HG02642 (cell line): ENCODE measurements around the gene ARID3A.

Experiments
- ATAC-seq: cut with Tn5 transposase; IDR thresholded peaks from one replicate; pipeline ENCODE4 v1.9.1; 2021; ENCODE audit warnings: mild to moderate bottlenecking; ENCODE audit not compliant: unreplicated experiment, poor library complexity

The ARID3A gene

DNA sequence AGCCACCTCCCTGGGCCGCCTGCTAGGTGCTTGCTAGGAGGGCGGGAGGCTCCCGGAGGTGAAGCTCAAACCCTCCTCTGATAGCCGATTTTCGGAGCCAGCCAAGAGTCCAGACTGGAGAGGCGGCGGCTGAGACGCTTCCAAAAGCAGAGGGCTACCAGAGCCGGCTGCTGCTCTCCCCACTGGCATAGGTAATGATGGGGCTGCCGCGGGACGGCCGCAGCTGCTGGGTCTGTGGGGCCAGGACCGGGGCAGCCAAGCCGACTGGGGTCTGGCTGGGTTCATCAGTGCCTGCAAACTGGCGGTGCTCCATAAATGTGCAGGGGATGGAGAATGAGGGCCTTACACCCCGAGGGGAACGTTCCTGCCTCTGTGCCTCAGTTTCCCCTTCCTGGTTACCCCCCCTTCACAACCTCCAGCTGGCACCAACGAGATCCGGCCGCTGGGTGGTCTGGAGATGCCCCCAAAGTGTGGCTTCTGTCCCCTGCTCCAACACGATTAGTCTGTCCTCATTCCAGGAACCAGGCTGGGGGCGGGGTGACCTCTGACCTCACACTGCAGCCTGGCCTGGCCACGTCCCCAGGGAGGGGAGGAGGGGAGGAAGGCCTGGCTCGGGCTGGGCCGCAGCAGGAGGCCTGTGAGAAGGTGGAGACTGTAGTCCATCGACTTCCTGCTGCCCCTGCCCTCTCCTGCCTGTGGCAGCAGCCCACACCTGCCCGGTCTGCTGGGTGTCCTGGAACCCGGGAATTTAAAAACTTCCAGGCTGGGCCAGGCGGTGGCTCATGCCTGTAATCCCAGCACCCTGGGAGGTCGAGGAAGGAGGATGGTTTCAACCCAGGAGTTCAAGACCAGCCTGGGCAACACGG, 54.5 kb downstream of the ARID3A start:
- ATAC-seq = no peak

DNA sequence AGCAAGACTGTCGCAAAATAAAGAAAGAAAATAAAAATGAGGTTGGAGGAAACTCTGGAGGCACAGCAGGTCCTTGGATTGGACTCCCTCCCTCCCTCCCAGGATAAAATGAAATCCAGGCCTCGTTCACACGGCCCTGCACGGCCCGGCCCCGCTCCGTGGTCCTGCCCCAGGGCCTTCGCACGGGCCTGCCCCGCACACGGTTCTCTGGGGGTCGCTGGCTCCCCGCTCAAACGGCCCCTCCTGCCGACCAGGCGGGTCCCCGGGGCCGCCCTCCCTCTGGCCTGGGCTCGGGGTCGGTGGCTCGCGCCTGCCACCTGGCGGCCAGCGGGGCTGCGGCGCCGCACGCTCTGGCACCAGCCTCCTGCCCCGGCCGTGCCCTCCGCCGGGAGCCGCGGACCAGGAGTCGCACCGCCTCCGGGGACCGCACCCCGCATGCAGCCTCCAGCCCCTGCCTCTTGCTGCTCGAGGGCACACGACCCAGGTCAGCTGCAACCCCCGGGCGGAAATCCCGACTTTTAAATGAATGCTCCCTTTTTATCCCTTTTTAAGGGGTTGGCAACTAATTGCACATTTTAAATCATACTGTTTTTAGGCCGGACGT, 56.8 kb downstream of the ARID3A start:
- ATAC-seq = peak; percentile 61

DNA sequence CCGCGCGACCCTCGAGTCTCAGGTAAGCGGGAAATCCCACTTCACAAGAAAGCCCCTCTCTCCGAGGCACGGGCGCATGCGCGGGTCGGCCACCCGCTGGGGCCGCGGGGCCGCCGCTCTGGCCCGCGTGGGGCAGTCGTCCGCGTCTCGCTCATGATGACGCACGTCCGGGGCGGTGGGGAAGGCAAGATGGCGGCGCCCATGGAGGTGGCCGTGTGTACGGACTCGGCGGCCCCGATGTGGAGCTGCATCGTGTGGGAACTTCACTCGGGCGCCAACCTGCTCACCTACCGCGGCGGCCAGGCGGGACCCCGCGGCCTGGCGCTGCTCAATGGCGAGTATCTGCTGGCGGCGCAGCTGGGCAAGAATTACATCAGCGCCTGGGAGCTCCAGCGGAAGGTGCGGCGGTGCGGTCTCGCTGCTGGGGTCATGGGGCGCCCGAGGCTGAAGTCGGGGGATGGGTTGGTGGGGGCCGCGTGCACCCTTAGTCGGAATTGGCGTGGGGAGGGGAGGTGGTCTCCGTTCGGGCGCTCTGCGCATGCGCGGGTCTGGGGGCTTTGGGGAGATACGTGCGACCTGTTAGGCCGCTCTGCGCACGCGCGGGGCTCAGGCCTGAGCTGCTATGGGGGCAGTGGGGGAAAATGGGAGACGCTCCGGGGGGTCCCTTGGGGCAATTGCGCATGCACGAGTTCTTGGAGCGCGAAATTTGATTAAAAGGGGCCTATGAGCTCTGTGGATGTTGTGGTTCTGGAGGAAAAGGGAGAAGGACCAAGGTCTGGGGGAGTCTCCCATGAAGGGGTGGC, 58.5 kb downstream of the ARID3A start, which contains the start of gene WDR18:
Gene WDR18 (plus strand): TSS at position 181 of the 803 bp plus-strand sequence. CDS start 9 bp downstream, at position 190.
- peak; percentile 80 for ATAC-seq

DNA sequence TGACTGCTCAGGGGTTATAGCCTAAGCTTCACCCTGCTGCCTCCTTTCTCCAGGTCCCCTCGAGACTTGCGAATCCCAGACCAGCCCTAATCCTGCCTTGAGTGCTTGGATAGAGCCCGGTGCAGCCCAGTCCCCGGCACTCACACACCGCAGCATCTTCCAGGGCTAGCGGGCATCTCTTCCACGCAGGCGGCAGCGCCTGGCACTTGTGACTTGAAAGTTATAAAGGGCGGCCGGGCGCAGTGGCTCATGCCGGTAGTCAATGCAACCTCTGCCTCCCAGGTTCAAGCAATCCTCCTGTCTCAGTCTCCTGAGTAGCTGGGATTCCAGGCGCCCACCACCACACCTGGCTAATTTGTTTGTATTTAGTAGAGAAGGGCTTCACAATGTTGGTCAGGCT, 60.2 kb downstream of the ARID3A start:
- no peak for ATAC-seq

DNA sequence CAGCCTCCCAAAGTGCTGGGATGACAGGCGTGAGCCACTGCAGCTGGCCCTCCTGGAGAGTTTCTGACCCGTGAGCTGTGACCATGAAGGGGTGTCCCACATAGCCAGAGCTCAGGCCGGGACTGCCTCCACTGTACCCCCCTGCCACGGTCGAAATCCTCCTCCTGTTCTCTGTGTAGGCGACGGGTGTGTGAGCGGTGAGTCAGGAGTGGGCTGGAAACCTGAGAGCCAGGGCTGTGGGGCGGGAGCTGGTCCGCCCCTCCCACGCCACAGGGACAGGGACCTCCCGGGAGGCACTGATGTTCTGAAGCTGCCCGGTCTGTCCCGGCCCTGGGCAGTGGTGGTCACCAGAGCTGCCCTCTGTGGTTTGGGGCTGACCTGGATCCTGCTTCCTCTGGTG, 62.2 kb downstream of the ARID3A start:
- ATAC-seq = no peak

DNA sequence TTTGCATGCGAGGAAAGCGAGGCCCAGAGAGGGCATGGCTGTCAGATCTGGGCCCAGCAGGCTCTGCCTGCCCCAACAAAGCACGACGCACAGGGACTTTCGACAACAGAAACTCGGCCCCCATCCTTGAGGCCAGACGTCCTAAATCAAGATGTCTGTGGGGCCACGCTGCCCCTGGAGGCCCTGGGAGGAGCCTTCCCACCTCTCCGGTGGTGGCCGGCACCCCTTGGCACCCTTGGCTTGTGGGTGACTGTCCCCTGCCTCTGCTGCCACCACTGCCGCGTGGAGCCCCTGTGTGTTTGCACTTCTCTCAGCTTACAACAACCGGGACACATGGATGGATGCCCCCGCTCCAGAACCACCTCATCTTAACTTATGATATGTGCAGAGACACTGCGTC, 62.7 kb downstream of the ARID3A start:
- no peak for ATAC-seq

DNA sequence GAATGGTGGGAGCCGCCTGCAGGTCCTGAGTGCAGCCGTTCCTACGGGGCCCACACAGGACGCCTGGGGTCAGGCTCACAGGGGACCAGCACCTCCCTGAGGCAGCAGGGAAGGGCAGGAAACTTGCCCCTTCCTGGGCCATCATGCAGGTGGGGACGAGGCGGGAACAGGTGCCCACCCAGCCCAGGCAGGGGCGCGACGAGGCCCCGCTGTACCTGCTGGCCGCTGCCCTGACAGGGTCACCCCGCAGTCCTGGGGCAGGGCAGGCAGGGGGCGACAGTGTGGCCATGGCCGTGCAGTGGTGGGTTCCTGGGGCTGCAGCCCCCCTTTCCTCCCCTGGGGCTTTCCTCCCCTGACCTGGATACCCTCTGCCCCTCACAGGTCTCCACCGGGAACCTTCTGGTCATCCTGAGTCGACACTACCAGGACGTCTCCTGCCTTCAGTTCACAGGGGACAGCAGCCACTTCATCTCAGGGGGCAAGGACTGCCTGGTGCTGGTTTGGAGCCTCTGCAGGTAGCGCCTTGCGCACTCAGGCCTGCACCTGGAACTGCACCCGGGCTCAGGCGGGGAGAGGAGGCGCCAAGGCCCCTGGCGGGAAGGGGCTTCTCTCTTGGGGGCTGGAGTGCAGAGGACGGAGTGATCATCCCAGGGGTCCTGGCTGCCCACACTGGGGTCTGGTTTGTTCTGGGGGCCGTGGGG, 63.7 kb downstream of the ARID3A start:
- no peak for ATAC-seq

DNA sequence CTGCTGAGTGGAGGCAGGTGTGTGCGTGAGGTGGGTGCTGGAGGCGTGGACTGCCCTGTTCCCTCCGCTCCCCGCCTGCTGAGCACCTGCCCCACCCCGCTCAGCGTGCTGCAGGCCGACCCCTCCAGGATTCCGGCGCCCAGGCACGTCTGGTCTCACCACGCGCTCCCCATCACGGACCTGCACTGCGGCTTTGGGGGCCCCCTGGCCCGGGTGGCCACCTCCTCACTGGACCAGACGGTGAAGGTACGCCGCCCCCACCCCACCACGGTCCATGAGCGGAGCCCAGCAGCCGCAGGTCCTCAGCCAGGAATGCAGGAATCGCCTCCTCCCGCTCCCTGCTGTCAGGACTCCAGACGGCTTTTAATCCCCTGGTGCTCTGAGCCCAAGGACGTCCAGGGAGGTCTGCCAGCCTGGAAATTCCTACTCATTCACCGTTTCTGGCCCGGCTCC, 64.3 kb downstream of the ARID3A start:
- no peak for ATAC-seq

DNA sequence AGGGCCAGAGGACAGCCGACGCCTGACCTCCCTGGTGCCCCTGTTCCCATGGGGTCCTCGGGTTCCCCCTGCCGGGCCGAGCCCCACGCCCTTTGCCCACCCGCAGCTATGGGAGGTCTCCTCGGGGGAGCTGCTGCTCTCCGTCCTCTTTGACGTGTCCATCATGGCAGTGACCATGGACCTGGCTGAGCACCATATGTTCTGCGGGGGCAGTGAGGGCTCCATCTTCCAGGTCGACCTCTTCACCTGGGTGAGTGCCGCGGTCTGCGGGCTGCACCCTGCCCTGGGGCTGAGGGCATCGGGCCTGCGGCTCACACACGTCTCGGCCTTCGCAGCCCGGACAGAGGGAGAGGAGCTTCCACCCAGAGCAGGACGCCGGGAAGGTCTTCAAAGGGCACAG, 64.9 kb downstream of the ARID3A start:
- no peak for ATAC-seq

DNA sequence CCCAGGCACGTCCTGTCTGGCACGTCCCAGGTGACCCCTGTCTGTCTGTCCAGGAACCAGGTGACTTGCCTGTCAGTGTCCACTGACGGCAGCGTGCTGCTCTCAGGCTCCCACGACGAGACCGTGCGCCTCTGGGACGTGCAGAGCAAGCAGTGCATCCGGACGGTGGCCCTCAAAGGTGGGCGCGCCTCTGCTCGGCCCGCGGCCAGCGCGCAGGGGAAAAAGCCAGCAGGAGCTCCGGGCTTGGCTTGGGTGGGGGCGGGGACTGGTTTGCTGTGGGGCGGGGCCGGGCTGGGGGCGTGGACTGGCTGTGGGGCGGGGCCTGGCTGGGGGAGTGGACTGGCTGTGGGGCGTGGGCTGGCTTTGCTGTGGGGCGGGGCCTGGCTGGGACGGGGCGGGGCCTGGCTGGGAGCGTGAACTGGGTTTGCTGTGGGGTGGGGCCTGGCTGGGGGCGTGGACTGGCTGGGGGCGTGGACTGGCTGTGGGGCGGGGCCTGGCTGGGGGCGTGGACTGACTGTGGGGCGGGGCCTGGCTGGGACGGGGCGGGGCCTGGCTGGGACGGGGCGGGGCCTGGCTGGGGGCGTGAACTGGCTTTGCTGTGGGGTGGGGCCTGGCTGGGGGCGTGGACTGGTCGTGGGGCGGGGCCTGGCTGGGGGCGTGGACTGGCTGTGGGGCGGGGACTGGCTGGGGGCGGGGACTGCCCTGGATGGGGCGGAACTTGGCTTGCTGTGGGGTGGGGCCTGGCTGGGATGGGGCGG, 65.5 kb downstream of the ARID3A start:
- ATAC-seq = no peak

DNA sequence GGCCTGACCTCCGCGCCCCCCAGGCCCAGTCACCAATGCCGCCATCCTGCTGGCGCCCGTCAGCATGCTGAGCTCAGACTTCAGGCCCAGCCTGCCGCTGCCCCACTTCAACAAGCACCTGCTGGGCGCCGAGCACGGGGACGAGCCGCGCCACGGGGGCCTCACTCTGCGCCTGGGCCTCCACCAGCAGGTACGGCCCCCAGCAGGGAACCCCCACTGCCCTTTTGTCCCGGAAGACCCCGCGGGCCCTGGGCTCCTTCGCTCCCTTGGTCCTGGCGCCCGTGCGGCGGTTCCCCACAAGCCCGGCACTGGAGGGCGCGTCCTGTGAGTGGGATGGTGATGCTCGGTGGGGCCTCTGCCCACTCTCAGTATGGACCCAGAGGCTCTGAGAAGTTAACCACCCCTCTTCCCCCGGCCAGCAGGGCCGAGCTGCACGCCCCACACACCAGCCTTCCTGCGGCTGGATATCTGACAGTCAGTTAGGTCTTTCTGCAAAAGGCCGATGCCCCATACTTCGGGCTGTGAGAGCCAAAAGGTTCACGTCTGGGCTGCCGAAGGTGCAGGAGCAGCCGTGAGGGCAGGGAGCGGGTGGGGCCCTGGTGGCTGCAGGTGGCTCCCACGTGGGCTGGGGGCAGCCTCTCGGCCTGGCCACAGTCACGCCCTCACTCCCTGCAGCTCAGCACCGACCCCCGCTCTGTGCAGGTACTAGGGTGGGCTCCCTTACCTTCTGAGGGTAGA, 66.3 kb downstream of the ARID3A start:
- ATAC-seq = no peak

DNA sequence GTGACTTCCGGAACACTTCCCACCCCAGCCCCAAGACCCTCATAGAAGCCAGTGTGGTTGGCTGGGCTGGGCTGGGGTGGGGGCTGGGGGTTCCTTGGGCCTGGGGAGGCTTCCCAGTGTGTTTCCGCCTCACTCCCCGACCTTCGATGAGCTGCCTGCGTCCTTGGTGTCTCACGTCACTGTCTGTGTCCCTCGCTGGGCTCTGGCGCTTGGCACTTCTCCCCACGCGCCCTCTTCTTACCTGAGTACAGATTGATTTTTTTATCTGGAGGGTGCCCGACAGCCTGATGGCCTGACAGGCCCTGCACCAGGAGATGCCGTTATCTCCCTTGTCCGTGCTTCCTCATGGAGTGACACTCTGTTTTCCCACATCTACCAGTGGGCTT, 66.8 kb downstream of the ARID3A start:
- no peak for ATAC-seq

DNA sequence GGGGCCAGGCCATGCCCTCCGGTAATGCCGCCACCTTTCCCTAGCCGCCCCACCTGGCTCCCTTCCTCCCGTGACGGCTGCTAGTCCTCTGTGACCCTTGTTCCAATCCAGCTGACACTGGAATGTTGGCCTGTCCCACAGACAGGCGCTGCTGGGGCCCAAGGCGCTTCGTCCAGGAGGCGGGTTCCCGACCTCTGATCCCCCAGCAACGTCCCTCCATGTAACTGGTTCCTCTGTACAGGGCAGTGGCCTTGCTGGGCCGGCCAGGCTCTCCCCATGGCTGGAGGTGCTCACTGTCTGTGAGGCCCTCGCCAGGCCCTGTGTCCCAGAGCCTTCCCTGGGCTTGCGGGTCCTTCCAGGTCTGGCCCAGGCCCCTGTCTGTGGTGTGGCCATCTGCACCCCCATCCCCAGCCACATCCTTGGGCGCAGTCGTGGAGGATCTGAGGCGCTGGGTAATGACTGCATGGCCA, 67.6 kb downstream of the ARID3A start:
- ATAC-seq = no peak

DNA sequence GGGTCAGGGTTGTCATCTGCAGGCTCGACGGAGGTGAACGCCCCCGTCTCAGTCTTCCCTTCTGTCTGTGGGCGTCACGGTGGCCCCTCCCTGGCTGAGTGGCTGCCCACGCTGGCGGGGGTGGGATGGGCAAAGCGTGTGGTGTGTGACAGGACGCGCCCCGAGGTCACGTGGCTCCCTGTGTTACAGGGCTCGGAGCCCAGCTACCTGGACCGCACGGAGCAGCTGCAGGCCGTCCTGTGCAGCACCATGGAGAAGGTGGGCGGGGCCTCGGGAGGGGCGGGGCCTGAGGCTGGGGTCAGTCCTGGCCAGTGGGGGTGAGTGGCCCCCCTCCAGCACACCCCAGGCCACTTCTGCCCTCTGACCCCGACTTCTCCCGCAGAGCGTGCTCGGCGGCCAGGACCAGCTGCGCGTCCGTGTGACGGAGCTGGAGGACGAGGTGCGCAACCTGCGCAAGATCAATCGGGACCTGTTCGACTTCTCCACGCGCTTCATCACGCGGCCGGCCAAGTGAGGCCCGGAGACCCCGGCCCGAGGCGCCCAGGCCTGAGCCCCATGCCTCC, 68.1 kb downstream of the ARID3A start:
- no peak for ATAC-seq

DNA sequence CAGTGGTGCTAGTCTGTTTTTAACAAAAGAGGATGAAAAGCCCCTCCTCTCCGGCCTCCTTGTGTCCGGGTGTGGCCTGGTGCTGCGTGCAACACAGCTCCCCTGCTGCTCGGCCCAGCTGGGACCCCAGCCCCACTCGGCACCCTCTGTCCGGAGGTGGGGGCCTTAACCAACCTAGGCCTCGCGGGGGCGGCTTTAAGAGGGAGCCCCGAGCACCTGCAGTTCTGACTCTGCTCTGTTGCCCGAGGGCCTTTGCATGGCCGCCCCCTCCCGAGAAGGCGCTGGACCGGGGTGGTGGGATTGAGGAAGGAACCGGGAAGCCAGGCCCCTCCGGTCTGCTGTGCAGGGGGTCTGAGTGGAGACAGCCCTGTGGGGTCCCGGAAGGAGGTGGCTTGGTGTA, 68.7 kb downstream of the ARID3A start:
- no peak for ATAC-seq

DNA sequence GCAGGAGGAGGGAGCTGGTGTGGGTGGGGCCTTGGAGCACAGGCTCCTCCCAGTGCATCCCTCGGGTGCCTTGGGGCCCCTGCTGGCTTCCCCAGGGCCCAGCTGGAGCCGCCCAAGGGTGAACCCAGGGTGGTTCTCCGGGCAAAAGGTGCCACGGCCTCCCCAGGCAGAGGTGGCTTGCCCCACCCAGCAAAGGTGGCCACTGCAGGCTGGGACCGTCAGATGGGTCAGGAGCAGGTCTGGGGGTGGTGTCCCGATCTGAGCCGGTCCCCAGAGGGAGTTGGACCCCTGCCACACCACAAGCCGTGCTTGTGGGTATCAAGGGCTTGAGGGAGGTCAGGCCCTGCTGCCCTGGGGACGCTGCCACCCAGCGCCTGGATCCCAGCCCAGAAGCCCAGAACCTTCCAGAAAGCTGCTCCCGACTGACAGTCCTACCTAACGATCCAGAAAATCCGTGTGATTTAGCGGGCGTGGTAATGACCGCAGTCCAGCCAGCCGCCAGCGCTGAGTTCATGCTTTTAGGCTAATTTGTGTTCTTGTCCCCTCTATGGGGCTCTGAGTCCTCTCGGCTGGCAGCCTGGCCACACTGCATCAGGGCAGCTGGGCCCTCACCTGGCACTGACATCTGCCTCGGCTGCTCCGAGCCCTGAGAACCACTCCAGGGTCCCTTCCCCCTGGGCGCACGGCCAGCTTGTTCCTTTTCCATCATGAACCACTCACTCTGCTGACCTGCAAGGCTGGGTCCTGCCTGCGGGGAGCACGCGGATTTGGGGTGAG, 69.4 kb downstream of the ARID3A start:
- no peak for ATAC-seq

DNA sequence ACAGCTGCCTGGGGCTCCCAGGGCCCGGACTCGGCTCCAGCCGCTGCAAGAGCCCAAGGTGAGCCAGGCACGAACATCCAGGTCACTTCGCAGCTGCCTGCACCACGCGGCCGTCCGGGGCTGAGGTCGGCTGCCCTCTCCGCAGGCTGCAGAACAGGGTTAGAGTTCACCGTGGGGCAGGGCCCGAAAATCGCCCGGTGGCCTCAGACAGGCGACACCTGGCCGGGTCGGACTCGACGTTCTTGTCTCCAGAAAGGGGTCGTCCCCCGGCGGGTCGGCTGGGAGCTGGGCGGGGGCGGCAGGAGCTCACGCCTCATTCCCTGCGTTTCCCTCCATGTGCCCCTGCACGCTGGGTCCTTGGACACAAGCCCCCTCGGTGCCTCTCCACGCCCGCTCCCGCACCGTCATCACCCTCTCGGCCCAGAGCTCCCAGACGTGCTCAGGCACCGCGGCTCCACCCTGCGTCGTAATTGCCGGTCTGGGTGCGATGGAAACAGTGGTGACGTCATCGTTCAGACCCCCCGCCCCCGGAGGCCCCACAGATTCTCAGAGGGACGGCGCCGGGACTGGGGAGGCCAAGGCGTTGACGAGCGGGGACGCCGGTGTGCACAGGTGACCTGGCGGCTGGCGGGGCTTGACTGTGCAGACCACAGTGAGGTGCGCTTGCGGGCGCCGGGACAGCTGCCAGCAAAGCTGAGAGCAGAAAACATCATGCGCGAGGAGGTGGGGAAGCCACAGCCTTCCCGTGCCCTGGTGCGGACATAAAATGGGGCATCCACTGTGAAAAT, 70.4 kb downstream of the ARID3A start:
- no peak for ATAC-seq
